ENCODE data around the gene SYT8.

GRCh38 chr11:1819074-1819473 lies 15.7 kb upstream of the SYT8 start:
- no peak for TF ChIP-seq CTCF (conservative IDR thresholded peaks at IDR 0.05; ENCODE audit: low read depth in 2 of 2)
- TF ChIP-seq POLR2AphosphoS5 (IDR thresholded peaks at IDR 0.05; ENCODE audit: low read depth): no peak
- no peak for TF ChIP-seq EZH2phosphoT487 (IDR thresholded peaks at IDR 0.05; ENCODE audit: unreplicated experiment)
- no peak for TF ChIP-seq EZH2 (IDR thresholded peaks at IDR 0.05; ENCODE audit: low read depth, unreplicated experiment)
- TF ChIP-seq JUNB (IDR thresholded peaks at IDR 0.05; ENCODE audit: unreplicated experiment): no peak
- TF ChIP-seq ETS1 (IDR thresholded peaks at IDR 0.05): no peak

Data from GM23338 (cell line).